Measurements from ENCODE around the gene PLVAP.

PLVAP gene

GRCh38 chr19:17389957-17390664 is 13.0 kb upstream of the PLVAP start:
- H3K4me3 ChIP-seq (ENCODE audit: low read depth, low read length): peak overlapping the region; percentile 63
- DNase-seq (ENCODE audit: low read depth): no peak
- TF ChIP-seq CTCF (conservative IDR thresholded peaks at IDR 0.05; ENCODE audit: low read depth, low read length): no peak

- no peak for DNase-seq (ENCODE audit: low read depth)
- no peak overlapping the region for H3K4me3 ChIP-seq (ENCODE audit: low read depth, low read length)
- TF ChIP-seq CTCF (conservative IDR thresholded peaks at IDR 0.05; ENCODE audit: low read depth, low read length): no peak
These were observed 12.1 kb upstream of the PLVAP start for GRCh38 chr19:17389288-17389687.

- DNase-seq (ENCODE audit: low read depth): peak; percentile 65
- peak; percentile 93 for TF ChIP-seq CTCF (conservative IDR thresholded peaks at IDR 0.05; ENCODE audit: low read depth, low read length)
- no peak overlapping the region for H3K4me3 ChIP-seq (ENCODE audit: low read depth, low read length)
These were observed 8.9 kb upstream of the PLVAP start for GRCh38 chr19:17385878-17386611.

- no peak for DNase-seq (ENCODE audit: low read depth)
- TF ChIP-seq CTCF (conservative IDR thresholded peaks at IDR 0.05; ENCODE audit: low read depth, low read length): no peak
- no peak overlapping the region for H3K4me3 ChIP-seq (ENCODE audit: low read depth, low read length)
These were observed 3.4 kb upstream of the PLVAP start for GRCh38 chr19:17380426-17381138.

- no peak overlapping the region for H3K4me3 ChIP-seq (ENCODE audit: low read depth, low read length)
- no peak for TF ChIP-seq CTCF (conservative IDR thresholded peaks at IDR 0.05; ENCODE audit: low read depth, low read length)
- DNase-seq (ENCODE audit: low read depth): no peak
These were observed 2.1 kb upstream of the PLVAP start for GRCh38 chr19:17379221-17379631.

- H3K4me3 ChIP-seq (ENCODE audit: low read depth, low read length): no peak overlapping the region
- TF ChIP-seq CTCF (conservative IDR thresholded peaks at IDR 0.05; ENCODE audit: low read depth, low read length): no peak
- no peak for DNase-seq (ENCODE audit: low read depth)
These were observed 1.1 kb upstream of the PLVAP start for GRCh38 chr19:17378271-17378670.
